ENCODE measurements around the gene CHURC1.

CHURC1 gene

GRCh38 chr14:64914237-64915028 lies at the start of gene CHURC1:
Gene CHURC1, plus strand, starts transcription at chr14:64914455. Its CDS starts 41 bp downstream, at chr14:64914496.
- DNase-seq: peak; percentile 97

- DNase-seq: no peak
These were observed 49.1 kb upstream of the CHURC1 start for GRCh38 chr14:64865109-64865508.

- no peak for DNase-seq
These were observed 48.3 kb upstream of the CHURC1 start for GRCh38 chr14:64865992-64866391.

GRCh38 chr14:64867182-64867581 lies 47.1 kb upstream of the CHURC1 start:
- no peak for DNase-seq

GRCh38 chr14:64868379-64868778 lies 45.9 kb upstream of the CHURC1 start:
- no peak for DNase-seq

GRCh38 chr14:64868841-64869240 lies 45.4 kb upstream of the CHURC1 start:
- DNase-seq: no peak

GRCh38 chr14:64870160-64870559 lies 44.1 kb upstream of the CHURC1 start:
- no peak for DNase-seq

GRCh38 chr14:64871344-64871743 lies 42.9 kb upstream of the CHURC1 start:
- no peak for DNase-seq

GRCh38 chr14:64873506-64874219 lies 40.6 kb upstream of the CHURC1 start:
- DNase-seq: no peak

- no peak for DNase-seq
These were observed 38.9 kb upstream of the CHURC1 start for GRCh38 chr14:64875350-64875749.

GRCh38 chr14:64877846-64878245 lies 36.4 kb upstream of the CHURC1 start:
- no peak for DNase-seq

GRCh38 chr14:64878837-64879634 lies 35.2 kb upstream of the CHURC1 start:
- no peak for DNase-seq

GRCh38 chr14:64879635-64880220 lies 34.5 kb upstream of the CHURC1 start, which contains the start of gene SPTB:
Gene SPTB, minus strand, starts transcription at chr14:64879907. Its CDS starts 56,813 bp downstream, at chr14:64823094.
- DNase-seq: no peak

GRCh38 chr14:64880221-64881121 lies 33.8 kb upstream of the CHURC1 start:
- peak; percentile 84 for DNase-seq

GRCh38 chr14:64885559-64885958 lies 28.7 kb upstream of the CHURC1 start:
- DNase-seq: no peak

- no peak for DNase-seq
These were observed 24.9 kb upstream of the CHURC1 start for GRCh38 chr14:64889352-64889751.

- DNase-seq: no peak
These were observed 22.9 kb upstream of the CHURC1 start for GRCh38 chr14:64891173-64891838.

- DNase-seq: no peak
These were observed 22.3 kb upstream of the CHURC1 start for GRCh38 chr14:64891839-64892375.

- DNase-seq: no peak
These were observed 14.3 kb upstream of the CHURC1 start for GRCh38 chr14:64899958-64900357.

- no peak for DNase-seq
These were observed 8.2 kb upstream of the CHURC1 start for GRCh38 chr14:64906022-64906421.
